Prostate gland (tissue), 2 donors: ENCODE data around the gene RBM47. TPM values are rescaled to one million over a fixed set of nuclear protein-coding genes. Genes with fewer than 3 reads are reported as not detected.
"Not testable (repeated sequence)": the region's sequence is repeated elsewhere in the genome, so short reads cannot be mapped to it uniquely, and the experiment has no call there.

Source experiments
- DNase-seq: peaks from one replicate; pipeline ENCODE4 v3.0.0-alpha.2; 2019; ENCODE audit warnings: low spot score
- H3K27ac ChIP-seq, 2 donors: fragments of 200-600 bp; sonication (generic); 2 replicates each; pipeline ENCODE4 v1.5.1; 2017 to 2019
- H3K27me3 ChIP-seq: fragments of 200-600 bp; sonication (generic); replicated peaks from 2 replicates; pipeline ENCODE4 v1.5.1; 2019; ENCODE audit not compliant: insufficient read depth
- H3K36me3 ChIP-seq, 2 donors: fragments of 200-600 bp; sonication (generic); 1 replicate in 1 of 2; 2 replicates in 1 of 2; pipeline versions ENCODE4 v1.5.1 to v1.8.1; 2017 to 2019
- H3K4me1 ChIP-seq: fragments of 200-600 bp; sonication (generic); replicated peaks from 2 replicates; pipeline ENCODE4 v1.5.1; 2019
- H3K4me3 ChIP-seq, 2 donors: fragments of 200-600 bp; sonication (generic); 2 replicates each; pipeline ENCODE4 v1.5.1; 2017 to 2019
- H3K9me3 ChIP-seq: fragments of 200-600 bp; sonication (generic); 2 replicates; pipeline ENCODE4 v1.5.1; 2017
- CTCF ChIP-seq, 4 experiments: fragments of 200-600 bp in 2 of 4; fragments of 450-650 bp in 2 of 4; sonication (generic) in 2 of 4; IDR thresholded peaks; 1 replicate in 3 of 4; 2 replicates in 1 of 4; pipeline ENCODE4 v1.5.1; 2016 to 2019; ENCODE audit warnings: antibody characterized with exemption in 4 of 4, mild to moderate bottlenecking in 2 of 4, moderate library complexity in 2 of 4
- POLR2A ChIP-seq: fragments of 450-650 bp; IDR thresholded peaks from one replicate; pipeline ENCODE4 v1.6.1; 2016; ENCODE audit warnings: antibody characterized with exemption, mild to moderate bottlenecking
- POLR2AphosphoS5 ChIP-seq: sonication (generic); formaldehyde crosslinking; IDR thresholded peaks from one replicate; pipeline ENCODE4 v1.6.1; 2017; ENCODE audit warnings: antibody characterized with exemption
- WGBS: methylation state at CpG from one replicate; pipeline ENCODE4 v1.1.5; 2018; 5-methylcytosine and 5-hydroxymethylcytosine counted together
- intact Hi-C: fragments of 100-400 bp; cut with DNase I; formaldehyde crosslinking; loops from one replicate; pipeline ENCODE4 v1.14.2; 2022
- total RNA-seq, 2 donors: library from RNA; depleted of rRNA; stranded (reverse); fragments of >200 nt; gene quantifications; one replicate each; pipeline ENCODE4 v1.1.0, GENCODE V29; 2016

RBM47 gene
- total RNA-seq, 2 donors from 2014 or later = 241 to 302 TPM

GRCh38 chr4:40414673-40415072 lies 215.0 kb downstream of the RBM47 start:
- TF ChIP-seq POLR2AphosphoS5 (no peak), CTCF (IDR thresholded peaks at IDR 0.05) (no peak), POLR2A (no peak)
- no peak for DNase-seq
- H3K36me3 ChIP-seq = no peaks in the 10 kb centered on the region
- H3K9me3 ChIP-seq = no peaks in the 10 kb centered on the region
- H3K4me1 ChIP-seq = no peaks in the 10 kb centered on the region
- 52% methylated on average over 3 of the region's 3 CpGs for WGBS
- intact Hi-C loops = no loop called here
- no peaks in the 10 kb centered on the region for H3K27me3 ChIP-seq
- no peak overlapping the region for H3K27ac ChIP-seq
- H3K4me3 ChIP-seq = no peak overlapping the region

GRCh38 chr4:40412866-40413795 lies 216.5 kb downstream of the RBM47 start:
- DNase-seq = no peak
- Histone ChIP-seq H3K9me3 (no peaks in the 10 kb centered on the region), H3K4me1 (no peaks in the 10 kb centered on the region), H3K27ac (no peak overlapping the region), H3K36me3 (no peaks in the 10 kb centered on the region), H3K4me3 (no peak overlapping the region), H3K27me3 (no peaks in the 10 kb centered on the region)
- 70% methylated on average over 10 of the region's 10 CpGs for WGBS
- intact Hi-C loops = no loop called here
- TF ChIP-seq CTCF (IDR thresholded peaks at IDR 0.05) = no peak
- no peak for TF ChIP-seq POLR2A
- TF ChIP-seq POLR2AphosphoS5 = no peak

GRCh38 chr4:40412388-40412787 lies 217.3 kb downstream of the RBM47 start:
- Histone ChIP-seq H3K9me3 (no peaks in the 10 kb centered on the region), H3K4me1 (no peaks in the 10 kb centered on the region), H3K27me3 (no peaks in the 10 kb centered on the region), H3K36me3 (no peaks in the 10 kb centered on the region), H3K4me3 (no peak overlapping the region), H3K27ac (no peak overlapping the region)
- TF ChIP-seq POLR2A (no peak), CTCF (IDR thresholded peaks at IDR 0.05) (no peak), POLR2AphosphoS5 (no peak)
- DNase-seq = no peak
- intact Hi-C loops = no loop called here
- WGBS = 53% methylated on average over 1 of the region's 1 CpG

GRCh38 chr4:40409835-40410234 lies 219.8 kb downstream of the RBM47 start:
- Histone ChIP-seq H3K4me1 (peaks cover 4% of the 10 kb centered on the region), H3K9me3 (no peaks in the 10 kb centered on the region), H3K36me3 (no peaks in the 10 kb centered on the region), H3K4me3 (no peak overlapping the region), H3K27ac (no peak overlapping the region), H3K27me3 (no peaks in the 10 kb centered on the region)
- TF ChIP-seq CTCF (IDR thresholded peaks at IDR 0.05) = no peak
- TF ChIP-seq POLR2A = no peak
- TF ChIP-seq POLR2AphosphoS5 = no peak
- intact Hi-C loops = no loop called here
- WGBS = 88% methylated on average over 1 of the region's 1 CpG
- no peak for DNase-seq

GRCh38 chr4:40407468-40407867 lies 222.2 kb downstream of the RBM47 start:
- H3K4me1 ChIP-seq, DNase-seq, H3K36me3 ChIP-seq, H3K4me3 ChIP-seq, H3K27ac ChIP-seq, H3K27me3 ChIP-seq, H3K9me3 ChIP-seq, intact Hi-C loops: not testable (repeated sequence)
- 91% methylated on average over 3 of the region's 3 CpGs for WGBS
